HG03565 (cell line): ENCODE data around the gene THEMIS2.
A peak's percentile ranks its signal among the peaks of the same experiment; 100 is the strongest.

Experiments
- ATAC-seq: cut with Tn5 transposase; IDR thresholded peaks from one replicate; pipeline ENCODE4 v1.9.1; 2021; ENCODE audit warnings: mild to moderate bottlenecking, moderate library complexity; ENCODE audit not compliant: unreplicated experiment

THEMIS2 gene

DNA sequence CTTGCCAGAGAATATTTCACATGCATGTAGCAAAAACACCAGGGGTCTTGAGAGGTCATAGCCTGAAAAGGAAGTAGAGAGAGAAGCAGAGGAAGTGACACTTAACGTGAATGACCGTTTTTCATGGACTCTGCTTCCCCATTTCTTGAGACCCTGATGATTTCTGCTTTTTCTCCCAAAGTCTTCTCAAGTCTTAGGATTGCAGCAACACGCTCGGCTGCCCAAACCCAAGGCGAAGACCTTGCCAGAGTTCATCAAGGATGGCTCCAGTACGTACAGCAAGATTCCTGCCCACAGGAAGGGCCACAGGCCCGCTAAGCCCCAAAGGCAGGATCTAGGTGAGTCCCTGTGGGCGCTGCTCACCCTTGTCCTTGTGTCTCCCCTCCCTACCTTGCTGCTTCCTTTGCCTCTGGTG, 12.8 kb downstream of the THEMIS2 start:
- no peak for ATAC-seq

DNA sequence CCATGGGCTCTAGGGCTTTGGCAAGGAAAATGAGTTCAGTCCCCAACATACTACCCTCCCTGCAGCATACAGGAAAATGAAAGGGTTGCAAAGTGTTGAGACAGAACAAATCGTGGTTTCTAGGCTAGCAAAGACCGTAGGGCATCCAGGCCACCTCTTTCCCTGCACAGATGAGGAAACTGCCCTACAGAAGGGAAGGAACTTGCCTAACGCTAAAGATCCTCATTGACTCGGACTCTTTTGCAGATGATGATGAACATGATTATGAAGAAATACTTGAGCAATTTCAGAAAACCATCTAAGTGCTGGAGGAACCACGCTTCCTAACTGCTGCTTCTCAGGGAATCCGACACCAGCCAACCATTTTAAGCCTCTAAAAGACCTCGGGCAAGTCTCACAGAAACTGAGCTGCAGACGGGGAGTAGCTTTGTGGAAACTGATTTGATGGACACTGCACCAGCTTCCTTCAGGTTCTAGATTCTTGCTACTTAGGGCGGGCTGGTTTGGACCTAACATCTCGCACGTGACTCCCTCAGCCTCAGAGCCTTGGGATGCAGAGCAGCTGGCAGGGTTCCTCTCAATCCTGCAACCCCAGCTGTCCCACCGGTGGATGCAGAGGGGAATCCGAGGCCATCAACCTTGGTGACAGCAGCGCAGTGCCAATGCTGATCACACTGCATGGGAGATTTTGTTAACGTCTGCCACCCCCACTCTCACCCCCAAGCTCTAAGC, 13.4 kb downstream of the THEMIS2 start:
- no peak for ATAC-seq

DNA sequence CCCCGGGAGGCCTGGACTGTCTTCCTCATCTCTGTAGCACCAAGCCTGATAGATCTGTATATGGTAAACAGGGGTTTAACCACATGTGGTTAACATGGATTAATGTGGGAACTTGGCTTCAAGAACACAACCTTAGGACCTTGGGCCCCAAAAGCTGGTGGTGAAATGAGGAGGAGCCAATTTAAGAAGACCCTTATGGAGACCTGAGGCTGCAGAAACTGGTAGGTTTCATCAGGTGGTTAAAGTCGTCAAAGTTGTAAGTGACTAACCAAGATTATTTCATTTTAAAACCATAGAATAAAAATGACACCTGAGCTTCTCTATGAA, 14.0 kb downstream of the THEMIS2 start:
- no peak for ATAC-seq

DNA sequence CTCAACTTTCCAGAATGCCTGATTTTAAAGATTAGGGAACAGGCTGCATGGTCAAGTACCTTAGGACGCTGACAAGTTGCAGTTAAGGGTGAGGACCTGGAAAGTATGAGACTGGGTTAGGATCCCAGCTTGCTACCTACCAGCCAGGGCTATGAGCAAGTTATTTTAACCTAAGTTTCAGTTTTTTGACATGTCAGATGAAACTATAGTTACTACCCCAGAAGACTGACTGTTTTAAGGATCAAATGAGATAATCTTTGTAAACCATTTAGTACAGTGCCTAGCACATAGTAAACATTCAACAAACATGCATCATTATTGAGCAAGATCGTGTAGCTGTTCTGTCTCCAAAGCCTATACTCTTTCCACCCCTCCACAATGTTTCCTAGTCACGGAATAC, 14.4 kb downstream of the THEMIS2 start:
- no peak for ATAC-seq

DNA sequence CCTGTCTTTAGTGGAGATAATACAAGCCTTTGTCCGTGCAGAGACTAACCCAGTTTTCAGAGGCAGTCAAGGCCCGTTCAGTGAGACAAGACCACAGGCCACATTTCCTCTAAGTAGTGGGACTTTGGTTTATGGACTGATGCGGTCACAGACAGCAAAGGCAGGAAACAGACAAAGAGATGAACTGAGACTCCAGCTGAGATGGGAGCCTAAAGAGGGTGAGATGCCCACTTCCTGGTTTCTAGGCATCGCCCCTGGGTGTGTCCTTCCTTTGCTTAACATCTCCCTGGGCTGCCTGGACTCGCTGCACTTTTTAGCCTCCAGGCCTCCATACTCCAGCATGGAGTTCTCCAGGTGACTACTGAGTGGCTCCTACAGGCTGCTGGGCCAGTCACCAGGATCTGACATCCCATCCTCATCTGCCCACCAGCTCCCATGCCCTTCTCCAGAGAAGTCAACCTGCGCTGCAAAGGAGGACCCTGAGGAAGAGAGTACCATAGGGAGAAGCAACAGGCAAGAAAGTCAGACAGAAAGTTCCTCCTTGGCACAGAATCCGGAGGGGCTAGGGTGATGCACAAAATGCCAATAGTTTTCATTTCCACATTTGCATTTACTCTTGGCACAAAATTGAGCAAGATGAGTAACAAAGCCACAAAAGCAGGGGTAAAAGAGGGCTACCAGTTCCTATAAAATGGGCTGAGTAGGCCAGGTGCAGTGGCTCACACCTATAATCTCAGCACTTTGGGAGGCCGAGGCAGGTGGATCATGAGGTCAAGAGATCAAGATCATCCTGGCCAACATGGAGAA, 15.1 kb downstream of the THEMIS2 start:
- ATAC-seq: no peak

DNA sequence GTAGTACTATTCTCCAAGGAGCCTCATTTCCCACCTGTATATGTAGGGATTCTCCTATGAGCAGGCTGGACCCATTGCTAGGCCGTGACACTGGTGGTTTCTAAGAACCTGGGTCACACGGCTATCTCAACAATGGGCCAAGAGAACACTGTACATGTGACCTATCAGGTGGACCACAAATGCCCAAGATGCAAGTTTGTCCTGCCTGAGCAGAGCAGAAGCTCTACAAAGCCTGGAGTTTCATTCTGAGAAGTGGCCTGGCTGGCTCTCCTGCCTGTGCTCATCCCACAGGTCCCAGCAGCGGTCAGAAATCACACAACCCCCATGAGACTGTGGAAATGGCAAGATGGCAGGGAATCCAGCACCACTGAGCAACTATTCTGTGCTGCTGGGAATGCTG, 17.2 kb downstream of the THEMIS2 start:
- ATAC-seq: no peak

DNA sequence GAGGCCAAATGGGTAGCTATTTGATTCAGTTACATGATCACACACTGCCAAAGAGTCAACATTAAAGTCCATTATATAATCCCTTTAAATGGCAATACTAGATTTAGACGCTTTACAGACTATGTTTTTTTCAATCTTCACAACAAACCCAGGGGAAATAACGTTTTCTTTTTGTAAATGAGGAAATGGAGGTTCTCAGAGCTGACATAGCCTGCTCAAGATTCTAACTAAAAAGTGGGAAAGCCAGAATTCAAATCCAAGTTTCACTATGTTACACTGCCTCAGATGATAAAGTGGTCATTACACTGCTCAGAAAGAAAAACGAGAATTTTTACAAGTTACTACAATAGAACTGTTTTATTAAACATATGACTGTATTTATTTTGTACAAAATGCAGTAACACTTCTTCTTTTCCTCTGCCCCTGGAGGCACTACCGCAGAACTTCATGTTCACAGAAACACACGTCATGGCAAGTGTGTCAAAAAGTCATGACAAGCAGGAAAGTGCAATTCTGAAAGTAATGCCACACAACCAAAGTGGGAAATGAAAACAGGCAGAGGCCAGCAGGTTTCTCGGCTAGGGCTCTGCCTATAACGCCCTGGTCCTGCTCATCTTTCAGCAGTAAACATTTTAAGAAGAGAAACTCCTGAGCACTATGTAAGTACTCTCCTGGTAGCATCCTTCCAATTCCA, 19.0 kb downstream of the THEMIS2 start:
- peak; percentile 40 for ATAC-seq

DNA sequence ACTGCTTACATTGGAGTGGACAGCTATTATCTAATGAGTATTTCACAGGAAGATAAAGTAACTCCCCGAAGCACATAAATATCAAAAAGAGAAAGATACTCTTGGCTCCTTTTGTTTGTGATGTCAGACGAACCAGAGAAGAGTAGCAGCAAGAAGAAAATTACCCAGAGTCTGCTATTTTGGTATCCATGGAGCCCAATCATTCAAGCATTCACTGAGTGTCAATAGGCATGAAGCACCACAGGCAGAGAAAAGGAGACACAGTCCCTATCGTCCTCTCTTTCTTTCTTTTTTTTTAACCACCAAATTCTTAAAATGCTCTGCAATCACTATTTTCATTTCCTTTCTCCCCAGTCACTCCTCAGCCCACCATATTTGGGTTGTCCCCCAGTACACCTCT, 22.2 kb downstream of the THEMIS2 start:
- ATAC-seq: no peak

DNA sequence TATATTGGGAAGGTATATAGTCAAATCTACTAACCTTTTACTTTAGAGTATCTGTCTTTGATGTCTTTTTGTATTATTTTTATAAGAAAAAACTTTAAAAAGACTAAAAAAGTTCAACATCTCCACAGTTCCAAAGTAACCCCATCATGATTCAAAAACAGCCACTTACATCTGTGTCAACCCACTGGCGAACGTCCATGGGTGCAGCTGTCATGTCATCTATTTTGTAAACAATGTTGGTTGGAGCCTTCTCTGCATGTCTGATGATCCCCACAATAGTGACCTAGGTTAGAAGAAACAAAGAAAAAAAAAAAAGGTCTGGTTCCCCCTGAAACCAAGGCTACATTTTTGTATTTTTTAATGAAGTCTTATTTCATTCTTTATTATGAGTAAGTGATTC, 34.4 kb downstream of the THEMIS2 start:
- ATAC-seq: no peak

DNA sequence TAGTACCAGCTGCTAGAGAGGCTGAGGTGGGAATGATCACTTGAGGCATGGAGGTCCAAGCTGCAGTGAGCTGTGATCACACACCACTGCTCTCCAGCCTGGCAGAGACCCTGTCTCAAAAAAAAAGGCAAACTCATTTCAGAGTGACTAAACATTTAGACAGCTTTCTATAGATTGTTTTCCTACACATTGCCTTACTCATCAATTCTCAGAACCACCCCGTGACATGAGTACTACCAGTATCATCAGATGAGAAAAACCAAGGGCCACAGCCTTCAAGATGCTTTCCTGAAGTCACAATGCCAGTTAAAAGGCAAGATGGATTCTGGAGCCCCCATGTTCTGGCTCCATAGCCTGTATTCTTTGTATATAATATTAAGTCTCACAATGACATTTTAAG, 40.1 kb downstream of the THEMIS2 start:
- ATAC-seq: no peak

DNA sequence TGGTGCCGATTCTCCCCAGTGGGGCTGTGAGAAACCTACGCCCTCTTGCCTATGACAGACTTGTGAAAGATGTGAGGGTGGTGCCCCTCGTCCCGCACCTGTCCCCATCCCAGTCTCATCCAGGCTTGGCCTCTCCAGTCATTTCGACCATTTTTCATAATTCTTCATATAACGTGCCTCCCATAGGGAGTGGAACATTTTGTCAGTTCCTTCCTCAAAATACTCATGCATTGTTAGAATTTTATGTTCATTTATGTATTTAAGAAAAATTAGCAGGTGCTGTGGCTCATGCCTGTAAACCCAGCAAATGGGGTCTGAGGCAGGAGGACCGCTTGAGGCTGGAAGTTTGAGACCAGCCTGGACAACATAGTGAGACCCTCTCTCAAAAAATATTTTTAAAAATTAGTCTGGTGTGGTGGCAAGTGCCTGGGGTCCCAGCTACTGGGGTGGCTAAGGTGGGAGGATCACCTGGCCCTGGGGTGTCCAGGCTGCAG, 42.8 kb downstream of the THEMIS2 start:
- ATAC-seq: no peak

DNA sequence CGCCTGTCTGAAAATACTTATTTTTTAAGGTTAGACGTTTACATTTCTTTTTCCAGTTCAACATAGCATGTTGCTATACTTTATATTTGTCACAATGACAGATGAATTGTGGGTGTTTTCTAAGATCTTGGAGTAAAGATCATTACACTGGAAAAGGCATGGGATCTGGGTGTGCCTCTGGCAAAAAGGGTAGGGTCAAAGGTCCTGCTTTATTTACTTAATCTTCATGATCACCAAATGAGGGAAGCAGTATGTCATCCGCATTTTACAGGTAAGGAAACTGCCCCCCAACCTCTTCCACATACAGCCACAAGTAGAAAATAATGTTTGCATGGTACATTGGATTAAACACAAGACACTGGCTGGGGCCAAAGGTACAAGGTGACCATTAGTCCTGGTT, 49.9 kb downstream of the THEMIS2 start:
- no peak for ATAC-seq

DNA sequence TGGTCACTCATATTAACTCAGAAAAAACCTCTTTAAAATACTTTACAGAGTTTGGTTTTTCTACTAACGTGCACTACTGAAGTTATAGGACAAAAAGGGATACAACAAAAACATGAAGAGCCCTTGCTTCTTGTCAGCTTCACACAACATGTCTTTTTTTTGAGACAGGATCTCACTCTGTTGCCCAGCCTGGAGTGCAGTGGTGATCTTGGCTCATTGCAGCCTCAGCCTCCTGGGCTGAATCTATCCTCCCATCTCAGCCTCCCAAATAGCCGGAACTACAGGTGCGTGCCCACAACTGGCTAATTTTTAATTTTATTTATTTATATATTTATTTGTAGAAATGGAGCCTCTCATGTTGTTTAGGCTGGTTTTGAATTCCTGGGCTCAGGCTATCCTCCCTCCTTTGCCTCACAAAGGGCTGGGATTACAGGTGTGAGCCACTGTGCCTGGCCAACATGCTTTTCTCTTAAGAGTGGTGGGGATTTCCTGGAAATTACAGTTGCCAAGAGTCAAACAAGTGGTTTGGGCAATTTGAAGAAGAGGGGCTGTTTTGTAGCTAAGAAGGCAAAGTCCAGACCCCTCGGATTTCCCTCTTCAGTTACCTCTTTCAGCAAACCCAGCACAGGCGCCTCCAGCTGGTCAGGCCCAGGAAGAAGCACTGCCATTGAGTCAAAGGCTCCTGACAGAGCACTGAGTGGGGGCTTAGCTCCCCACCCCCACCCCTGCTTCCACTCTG, 56.0 kb downstream of the THEMIS2 start:
- no peak for ATAC-seq

DNA sequence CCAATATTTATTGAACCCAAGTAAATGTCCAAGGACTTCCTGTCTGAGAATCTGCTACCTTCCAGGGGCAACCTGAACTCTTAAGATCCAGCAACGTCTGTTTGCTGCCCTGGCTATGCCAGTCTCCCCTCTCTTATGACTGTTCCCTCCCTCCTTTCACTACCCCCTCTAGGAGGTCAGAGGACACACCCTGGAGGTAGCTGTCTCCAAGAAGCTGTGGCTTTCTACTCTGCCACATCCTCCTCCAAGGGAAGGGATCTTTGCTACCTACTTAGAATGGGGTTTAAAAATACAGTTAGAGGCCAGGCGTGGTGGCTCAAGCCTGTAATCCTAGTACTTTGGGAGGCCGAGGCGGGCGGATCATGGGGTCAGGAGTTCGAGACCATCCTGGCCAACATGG, 58.8 kb downstream of the THEMIS2 start:
- no peak for ATAC-seq

DNA sequence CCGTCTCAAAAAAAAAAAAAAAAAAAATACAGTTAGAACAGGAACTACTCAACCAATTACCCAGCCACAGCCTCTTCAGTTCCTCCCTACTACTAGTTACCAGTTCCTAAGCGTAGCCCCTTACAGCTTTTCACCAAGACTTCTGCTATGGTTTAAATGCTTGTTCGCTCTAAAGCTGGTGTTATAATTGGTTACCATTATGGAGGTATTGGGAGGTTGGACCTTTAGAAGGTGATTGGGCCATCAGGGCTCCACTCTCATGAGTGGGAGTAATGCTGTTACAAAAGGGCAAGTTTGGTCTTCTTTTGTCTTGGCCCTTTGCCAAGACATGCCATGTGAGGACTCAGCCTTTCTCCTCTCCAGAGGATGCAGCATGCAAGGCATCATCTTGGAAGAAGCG, 59.4 kb downstream of the THEMIS2 start:
- ATAC-seq: no peak

DNA sequence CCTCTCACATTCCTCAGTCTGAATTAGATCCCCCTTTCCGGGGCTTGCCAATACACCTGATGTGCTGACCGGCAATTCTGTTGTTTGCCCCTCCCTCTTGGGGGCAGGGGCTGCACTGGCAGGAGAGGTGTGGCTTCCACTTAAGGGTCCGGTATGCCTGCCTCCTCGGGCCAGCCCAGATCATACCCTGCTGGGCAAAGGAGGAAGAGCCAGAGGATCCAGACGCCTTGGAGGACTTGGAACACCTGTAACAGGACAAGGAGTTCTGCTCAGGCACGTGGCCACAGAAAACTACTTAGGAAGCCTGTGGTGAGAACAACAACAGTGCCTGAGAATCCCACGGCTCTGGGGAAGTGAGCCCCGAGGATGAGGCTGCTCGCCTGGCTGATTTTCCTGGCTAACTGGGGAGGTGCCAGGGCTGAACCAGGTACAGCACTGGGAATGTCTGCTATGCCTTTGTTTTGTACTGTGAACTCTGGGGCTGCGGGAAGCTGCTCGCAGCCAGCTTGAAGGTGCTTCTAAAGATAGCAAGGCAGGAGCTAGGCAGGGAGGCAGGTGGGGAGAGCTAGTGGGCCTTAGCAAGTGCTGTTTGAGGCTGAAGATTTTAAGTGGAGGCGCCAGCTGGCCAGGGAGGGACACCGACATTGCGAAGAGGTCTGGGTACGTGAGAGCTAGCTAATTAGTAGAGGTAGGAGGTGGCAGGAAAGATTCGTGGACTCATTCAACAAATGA, 62.6 kb downstream of the THEMIS2 start, which contains the start of gene SMPDL3B:
TSS of gene SMPDL3B (plus strand) at position 183 of the 732 bp plus-strand sequence. CDS start at position 367, 184 bp downstream.
- ATAC-seq: no peak

DNA sequence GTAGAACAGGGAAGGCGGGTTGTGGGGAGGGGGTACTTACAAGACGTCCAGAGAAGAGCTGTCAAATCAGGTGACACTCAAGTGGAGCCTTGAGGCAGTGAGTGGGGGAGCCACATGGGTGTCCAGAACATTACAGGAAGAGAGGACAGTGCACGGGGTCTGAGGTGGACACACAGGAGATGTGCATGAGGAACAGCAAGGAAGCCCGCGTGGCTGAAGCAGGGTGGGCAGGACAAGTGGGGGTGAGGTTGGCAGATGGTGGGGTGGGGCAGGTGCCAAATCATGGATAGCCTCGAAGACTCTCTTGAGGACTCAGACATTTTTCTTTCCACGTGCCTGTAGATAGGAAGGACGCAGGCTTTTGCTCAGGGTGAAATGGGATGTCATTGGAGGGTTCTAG, 63.4 kb downstream of the THEMIS2 start:
- ATAC-seq: no peak
